ENCODE measurements around the gene PI4KA.

PI4KA gene

DNA sequence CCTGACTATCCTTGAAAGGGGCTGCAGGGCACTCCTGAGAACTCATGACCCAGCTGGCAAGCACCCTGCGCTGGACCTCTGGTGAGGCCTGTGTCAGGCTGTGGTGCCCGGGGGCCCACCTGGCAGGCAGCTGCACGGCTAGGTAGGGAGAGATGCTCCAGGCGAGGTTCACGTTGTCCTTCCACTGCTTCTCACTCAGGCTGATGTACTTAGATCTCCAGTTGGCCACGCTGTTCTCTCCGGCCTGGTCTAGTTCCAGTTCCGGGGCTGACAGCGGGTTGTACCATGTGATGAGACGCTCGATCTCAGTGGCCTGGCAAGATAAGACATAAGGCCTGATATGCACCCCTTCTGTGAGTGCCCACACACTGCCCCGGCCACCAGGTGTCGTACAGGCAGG is 129.4 kb downstream of the PI4KA start:
- Histone ChIP-seq H3K4me3 (ENCODE audit: low read depth, low read length) (no peak overlapping the region), H3K27ac (no peak overlapping the region), H3K27me3 (replicated peaks) (no peaks in the 10 kb centered on the region), H3K36me3 (replicated peaks) (peaks cover 27% of the 10 kb centered on the region)
- in situ Hi-C loops (cut with HindIII; ENCODE audit: low pct_ligation_motif_present, low sequenced_read_pairs), result no loop called here
- DNase-seq, result no peak
- TF ChIP-seq, protein P1, sequence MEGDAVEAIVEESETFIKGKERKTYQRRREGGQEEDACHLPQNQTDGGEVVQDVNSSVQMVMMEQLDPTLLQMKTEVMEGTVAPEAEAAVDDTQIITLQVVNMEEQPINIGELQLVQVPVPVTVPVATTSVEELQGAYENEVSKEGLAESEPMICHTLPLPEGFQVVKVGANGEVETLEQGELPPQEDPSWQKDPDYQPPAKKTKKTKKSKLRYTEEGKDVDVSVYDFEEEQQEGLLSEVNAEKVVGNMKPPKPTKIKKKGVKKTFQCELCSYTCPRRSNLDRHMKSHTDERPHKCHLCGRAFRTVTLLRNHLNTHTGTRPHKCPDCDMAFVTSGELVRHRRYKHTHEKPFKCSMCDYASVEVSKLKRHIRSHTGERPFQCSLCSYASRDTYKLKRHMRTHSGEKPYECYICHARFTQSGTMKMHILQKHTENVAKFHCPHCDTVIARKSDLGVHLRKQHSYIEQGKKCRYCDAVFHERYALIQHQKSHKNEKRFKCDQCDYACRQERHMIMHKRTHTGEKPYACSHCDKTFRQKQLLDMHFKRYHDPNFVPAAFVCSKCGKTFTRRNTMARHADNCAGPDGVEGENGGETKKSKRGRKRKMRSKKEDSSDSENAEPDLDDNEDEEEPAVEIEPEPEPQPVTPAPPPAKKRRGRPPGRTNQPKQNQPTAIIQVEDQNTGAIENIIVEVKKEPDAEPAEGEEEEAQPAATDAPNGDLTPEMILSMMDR (IDR thresholded peaks at IDR 0.05; ENCODE audit: low read depth, low read length, missing control alignments), result no peak

DNA sequence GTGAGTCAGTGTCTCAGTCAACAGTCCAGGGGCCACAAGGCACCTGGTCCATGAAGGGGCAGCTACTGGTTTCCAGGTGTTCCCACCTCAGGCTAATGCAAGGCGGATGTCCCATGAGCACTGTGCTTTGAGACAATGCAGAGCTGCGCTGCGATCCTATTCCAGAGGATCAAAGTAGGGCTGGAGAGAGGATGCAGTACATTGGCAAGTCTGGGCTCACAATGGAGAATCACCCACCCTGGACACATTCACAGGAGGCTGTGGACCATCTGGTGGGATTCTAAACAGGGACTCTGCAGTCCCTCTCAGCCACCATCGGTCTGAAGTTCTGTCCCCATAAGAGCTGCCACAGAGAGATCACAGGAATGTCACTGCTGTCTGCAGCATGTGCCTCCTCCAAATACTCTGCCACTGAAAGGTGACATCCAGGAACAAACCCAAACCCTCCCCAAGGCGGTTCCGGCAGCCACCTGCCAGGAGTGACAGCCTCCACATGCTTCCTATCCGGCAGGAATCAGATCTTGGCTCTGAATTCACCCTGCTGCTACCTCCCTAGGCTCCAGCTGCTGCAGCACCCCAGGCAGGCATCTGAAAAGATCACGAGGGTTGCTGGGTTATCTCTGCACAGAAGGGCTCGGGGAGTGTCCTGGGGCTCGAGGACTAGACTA is 130.0 kb downstream of the PI4KA start:
- TF ChIP-seq, protein P1 (IDR thresholded peaks at IDR 0.05; ENCODE audit: low read depth, low read length, missing control alignments), result no peak
- no peak for DNase-seq
- no peak overlapping the region for H3K27ac ChIP-seq
- H3K4me3 ChIP-seq (ENCODE audit: low read depth, low read length), result no peak overlapping the region
- no peaks in the 10 kb centered on the region for H3K27me3 ChIP-seq (replicated peaks)
- in situ Hi-C loops (cut with HindIII; ENCODE audit: low pct_ligation_motif_present, low sequenced_read_pairs), result no loop called here
- H3K36me3 ChIP-seq (replicated peaks), result peaks cover 27% of the 10 kb centered on the region

DNA sequence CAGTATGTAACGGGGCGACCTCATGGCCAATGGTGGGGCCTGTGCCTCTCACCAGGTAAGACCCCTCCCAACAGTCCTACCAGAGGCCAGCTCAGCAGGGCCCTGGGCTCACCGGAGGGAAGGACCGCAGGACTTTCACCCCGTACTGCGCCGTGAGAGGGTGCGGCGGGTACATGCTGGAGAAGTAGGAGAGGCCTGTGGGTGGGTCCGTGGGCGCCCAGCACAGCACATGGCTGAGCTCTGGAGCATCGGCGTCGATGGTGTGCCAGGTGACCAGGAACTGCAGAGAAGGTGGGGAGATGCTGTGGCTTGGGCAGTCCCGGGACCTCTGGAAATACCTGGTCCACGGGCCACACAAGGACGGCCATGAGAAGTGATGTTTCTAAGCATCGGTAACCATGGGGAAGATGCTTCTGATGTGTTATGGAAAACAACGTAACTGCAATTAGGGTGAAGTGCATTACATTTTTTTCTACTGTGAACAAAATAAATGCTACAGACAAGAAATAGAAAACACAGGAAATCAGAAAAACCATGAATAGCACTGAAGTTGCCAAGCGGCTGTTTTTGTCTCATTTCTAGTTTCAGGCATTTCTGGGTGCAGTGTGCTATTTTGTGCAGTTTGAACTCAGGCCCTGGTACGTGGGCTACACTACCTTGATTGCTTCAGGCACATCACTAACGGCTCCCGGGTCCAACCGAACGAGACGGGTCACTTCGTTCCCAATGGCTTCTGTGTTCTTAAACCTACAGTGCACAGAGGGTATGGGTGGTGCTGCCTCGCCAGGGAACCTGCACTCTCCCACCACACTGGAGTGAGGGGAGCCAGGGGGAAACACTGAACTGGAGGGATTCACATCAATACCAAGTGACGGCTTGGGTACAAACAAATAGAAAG is 131.2 kb downstream of the PI4KA start:
- H3K27ac ChIP-seq, result no peak overlapping the region
- H3K4me3 ChIP-seq (ENCODE audit: low read depth, low read length), result no peak overlapping the region
- no peaks in the 10 kb centered on the region for H3K27me3 ChIP-seq (replicated peaks)
- in situ Hi-C loops (cut with HindIII; ENCODE audit: low pct_ligation_motif_present, low sequenced_read_pairs), result no loop called here
- no peak for DNase-seq
- TF ChIP-seq, protein P1 (IDR thresholded peaks at IDR 0.05; ENCODE audit: low read depth, low read length, missing control alignments), result no peak
- peaks cover 27% of the 10 kb centered on the region for H3K36me3 ChIP-seq (replicated peaks)

DNA sequence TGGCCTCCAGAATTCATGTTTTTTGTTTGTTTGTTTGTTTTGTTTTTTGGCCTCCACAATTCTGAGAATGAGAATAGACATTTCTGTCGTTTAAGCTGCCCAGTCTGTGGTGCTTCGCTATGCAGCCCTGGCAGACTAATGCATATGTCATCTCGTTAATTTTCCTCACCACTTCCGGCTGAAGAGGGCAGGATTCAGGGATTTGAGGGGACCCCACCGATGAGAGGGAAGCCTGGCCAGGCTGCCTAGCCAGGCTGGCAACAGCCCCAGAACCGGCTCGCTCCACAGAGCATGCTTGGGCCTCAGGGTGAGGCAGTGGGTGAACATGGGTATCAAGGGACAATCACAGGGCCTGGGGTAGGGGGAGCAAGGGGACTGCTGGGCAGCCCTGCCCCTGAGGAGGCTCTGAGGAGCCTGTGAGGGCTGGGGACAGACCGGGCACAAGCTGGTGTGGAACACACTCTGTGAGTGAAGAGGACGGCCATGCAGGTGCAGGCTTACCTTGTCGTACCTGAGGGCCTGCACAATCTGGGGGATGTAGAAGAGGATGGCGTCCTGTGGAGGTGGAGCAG is 132.5 kb downstream of the PI4KA start:
- in situ Hi-C loops (cut with HindIII; ENCODE audit: low pct_ligation_motif_present, low sequenced_read_pairs), result no loop called here
- TF ChIP-seq, protein P1 (IDR thresholded peaks at IDR 0.05; ENCODE audit: low read depth, low read length, missing control alignments), result no peak
- H3K36me3 ChIP-seq (replicated peaks), result peaks cover 32% of the 10 kb centered on the region
- H3K27me3 ChIP-seq (replicated peaks), result no peaks in the 10 kb centered on the region
- H3K4me3 ChIP-seq (ENCODE audit: low read depth, low read length), result no peak overlapping the region
- H3K27ac ChIP-seq, result no peak overlapping the region
- no peak for DNase-seq

DNA sequence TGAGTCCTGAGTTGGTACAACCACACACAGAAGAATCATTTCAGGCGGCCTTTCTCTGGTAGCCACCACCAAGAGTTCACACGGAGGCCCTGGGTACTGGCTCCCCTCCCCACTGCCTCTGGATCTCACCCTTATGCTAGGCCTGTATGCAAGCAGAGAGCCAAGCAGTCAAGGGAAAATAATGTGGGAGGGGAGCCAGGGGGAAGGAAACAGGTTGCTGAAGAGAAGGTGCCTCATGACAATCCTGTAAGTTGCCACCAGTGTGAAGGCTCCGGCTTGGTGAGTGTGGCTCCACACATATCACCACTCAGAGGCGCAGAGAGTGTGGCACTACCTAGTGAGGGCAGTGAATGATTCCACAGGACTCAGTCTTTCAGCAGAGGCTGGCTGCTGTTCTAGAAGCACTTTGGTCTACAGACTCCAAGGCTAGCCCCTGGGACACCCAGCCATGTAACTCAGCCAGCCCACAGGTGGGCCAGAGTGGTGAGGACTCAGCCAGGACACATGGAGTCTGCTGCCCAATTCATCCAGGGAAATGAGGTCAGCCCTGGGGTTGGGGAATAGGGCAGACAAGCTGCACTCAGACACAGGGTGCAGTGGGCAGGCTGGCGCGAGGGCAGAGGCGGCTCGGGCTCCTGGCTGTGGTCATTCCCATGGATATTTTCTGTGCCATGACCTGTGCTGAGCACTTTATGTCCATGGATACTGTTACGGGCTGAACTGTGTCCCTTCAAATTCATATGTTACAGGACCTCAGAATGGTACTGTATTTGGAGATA is 133.7 kb downstream of the PI4KA start:
- H3K4me3 ChIP-seq (ENCODE audit: low read depth, low read length), result no peak overlapping the region
- TF ChIP-seq, protein P1 (IDR thresholded peaks at IDR 0.05; ENCODE audit: low read depth, low read length, missing control alignments), result no peak
- DNase-seq, result no peak
- H3K27ac ChIP-seq, result no peak overlapping the region
- H3K36me3 ChIP-seq (replicated peaks), result peaks cover 29% of the 10 kb centered on the region
- H3K27me3 ChIP-seq (replicated peaks), result no peaks in the 10 kb centered on the region
- in situ Hi-C loops (cut with HindIII; ENCODE audit: low pct_ligation_motif_present, low sequenced_read_pairs), result no loop called here
